Measurements from ENCODE around the gene GABRP.
"Not testable (repeated sequence)": the region's sequence is repeated elsewhere in the genome, so short reads cannot be mapped to it uniquely, and the experiment has no call there.

The GABRP gene, protein sequence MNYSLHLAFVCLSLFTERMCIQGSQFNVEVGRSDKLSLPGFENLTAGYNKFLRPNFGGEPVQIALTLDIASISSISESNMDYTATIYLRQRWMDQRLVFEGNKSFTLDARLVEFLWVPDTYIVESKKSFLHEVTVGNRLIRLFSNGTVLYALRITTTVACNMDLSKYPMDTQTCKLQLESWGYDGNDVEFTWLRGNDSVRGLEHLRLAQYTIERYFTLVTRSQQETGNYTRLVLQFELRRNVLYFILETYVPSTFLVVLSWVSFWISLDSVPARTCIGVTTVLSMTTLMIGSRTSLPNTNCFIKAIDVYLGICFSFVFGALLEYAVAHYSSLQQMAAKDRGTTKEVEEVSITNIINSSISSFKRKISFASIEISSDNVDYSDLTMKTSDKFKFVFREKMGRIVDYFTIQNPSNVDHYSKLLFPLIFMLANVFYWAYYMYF

GRCh38 chr5:170783498-170784247 is at the start of gene GABRP:
TSS of gene GABRP (plus strand) at chr5:170783725. CDS start at chr5:170788616, 4,891 bp downstream.
- DNase-seq, result no peak

GRCh38 chr5:170736966-170737365 is 46.6 kb upstream of the GABRP start:
- DNase-seq, result no peak

GRCh38 chr5:170737591-170737990 is 45.9 kb upstream of the GABRP start:
- no peak for DNase-seq

DNA sequence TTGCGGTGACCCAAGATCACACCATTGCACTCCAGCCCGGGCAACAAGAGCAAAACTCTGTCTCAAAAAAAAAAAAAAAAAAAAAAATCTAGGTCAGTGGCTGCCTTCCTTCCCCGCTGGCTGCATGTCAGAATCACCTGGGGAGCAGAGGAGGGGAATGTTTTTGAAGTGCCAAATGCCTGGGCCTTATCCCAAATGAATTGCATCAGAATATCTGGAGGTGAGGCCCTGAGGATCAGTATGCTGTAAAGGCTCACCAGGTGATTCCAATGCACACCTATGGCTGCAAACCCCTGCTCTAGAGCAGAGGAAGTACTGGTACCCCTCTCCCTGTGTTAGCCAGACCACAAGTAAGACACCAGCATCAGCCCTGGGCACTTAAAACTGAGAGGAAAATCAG is 44.7 kb upstream of the GABRP start:
- DNase-seq, result no peak

- DNase-seq, result no peak
These were observed 44.1 kb upstream of the GABRP start for GRCh38 chr5:170739446-170739845.

- DNase-seq, result no peak
These were observed 42.8 kb upstream of the GABRP start for GRCh38 chr5:170740551-170741205.

- no peak for DNase-seq
These were observed 41.7 kb upstream of the GABRP start for GRCh38 chr5:170741801-170742200.

DNA sequence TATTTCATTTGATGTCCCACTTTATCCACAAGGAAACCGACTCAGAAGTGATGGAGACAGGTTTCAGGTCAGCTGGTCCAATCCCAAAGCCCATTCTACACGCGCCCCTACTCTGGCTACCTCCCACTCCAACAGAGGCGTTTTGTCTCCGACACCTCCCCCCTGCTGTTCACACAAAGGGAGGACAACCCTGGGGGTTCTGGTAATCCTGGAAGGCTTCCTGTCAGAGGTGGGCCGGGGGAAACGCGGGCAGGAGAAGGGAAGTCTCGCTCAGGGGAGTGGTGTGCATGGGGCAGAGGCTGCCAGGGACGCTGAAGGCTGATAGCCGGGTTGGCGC is 39.7 kb upstream of the GABRP start:
- no peak for DNase-seq

DNA sequence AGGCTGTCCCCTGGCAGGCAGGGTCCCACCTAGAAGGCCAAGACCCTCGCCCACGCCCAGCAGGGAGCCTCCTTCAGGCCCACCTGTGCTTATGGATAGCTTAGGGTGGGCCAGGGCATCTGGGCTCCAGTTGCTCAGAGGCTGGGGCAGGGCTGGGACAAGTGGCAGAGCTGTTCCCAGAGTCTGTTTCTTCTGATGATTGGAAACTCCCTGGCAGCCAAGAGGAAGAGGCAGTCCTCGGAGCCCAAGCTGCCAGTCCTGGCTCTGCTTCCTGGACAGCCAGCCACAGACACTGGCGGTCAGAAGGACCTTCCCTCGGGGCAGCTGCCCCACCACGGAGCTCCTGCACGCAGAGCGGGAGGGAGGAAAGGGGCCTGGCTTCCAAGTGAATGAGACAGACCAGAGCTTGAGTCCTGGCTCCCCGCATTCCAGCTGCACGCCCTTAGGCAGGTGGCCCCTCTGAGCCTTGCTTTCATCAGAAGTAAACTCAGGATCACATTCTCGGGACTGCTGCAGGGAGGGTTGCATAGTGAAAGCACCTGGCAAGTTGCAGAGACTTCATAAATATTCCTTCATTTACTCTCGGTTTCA is 37.9 kb upstream of the GABRP start:
- no peak for DNase-seq

DNA sequence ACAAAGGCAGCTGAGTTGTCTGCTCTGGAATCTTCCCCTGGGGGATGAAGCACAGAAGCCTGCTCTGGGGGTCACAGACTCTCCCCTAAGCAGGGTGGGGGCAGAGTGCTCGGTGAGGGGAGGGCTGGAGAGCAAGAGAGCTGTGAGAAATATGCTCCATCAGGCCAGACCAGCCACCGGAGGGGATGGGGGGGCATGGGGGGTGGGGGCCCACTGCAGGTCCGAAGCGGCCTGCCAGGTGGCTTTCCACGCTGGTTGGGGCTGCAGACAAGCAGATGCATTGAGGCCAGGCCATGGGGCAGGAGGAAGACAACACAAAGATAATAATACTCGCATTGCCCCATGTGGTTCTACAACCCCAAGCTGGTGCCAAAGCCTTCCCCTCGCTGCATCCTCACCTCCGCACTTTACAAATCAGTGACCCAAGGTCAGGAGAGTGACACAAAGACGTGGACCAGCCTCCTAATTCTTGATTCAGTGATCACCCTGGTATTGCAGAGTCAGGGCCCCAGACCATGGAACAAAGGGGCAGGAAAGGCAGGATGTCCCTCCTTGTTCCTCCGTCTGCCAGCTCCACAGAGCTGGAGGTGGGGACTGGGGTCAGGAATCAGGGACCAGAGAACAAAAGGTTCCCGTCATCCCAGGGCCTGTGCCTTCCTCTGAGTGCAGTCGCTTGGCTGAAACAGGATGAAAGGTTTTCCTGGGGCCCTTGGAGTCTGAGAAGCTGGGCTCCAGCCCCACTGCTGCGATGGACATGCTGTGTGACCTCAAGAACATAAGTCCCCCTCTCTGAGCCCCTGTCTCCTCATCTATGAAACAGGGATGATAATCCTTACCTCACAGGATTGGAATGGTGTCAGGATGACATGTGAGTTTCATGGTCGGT is 37.2 kb upstream of the GABRP start:
- DNase-seq, result no peak

DNA sequence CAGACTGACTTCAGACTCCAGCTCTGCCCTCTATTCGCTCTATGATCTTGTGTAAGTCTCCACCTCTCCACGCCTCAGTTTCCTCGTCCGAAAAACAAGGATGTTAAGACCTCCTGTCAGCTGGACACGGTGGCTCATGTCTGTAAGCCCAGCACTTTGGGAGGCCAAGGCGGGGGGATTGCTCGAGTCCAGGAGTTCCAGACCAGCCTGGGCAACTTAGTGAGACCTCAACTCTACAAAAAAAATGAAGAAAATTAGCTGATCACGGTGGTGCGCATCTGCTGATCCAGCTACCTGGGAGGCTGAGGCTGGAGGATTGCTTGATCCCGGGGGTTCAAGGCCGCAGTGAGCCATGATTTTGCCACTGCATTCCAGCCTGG is 36.6 kb upstream of the GABRP start:
- no peak for DNase-seq

- no peak for DNase-seq
These were observed 36.2 kb upstream of the GABRP start for GRCh38 chr5:170747357-170747756.

GRCh38 chr5:170747851-170748250 is 35.7 kb upstream of the GABRP start:
- no peak for DNase-seq

- DNase-seq, result no peak
These were observed 34.5 kb upstream of the GABRP start for GRCh38 chr5:170748951-170749471.

GRCh38 chr5:170749911-170750431 is 33.6 kb upstream of the GABRP start:
- DNase-seq, result no peak

DNA sequence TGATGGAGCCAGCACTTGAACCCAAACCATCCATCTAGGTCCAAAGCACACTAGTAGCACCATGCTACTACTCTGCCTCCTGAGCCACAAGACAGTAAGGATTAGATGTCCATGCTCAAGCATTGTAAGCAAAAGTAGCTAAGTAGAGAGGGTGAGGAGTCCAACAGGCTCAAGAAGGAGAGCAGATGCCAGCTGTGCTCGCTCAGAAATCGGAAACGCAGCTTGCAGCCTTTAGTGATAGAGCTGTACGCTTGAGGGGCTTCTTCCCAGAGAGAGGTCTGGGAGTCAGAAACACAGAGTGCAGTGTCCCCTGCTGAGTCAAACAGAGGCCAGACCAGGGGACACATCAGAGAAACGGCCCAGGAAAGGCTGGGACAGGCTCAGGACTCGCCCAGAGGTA is 32.7 kb upstream of the GABRP start:
- no peak for DNase-seq

GRCh38 chr5:170751631-170752030 is 31.9 kb upstream of the GABRP start:
- DNase-seq, result no peak

DNA sequence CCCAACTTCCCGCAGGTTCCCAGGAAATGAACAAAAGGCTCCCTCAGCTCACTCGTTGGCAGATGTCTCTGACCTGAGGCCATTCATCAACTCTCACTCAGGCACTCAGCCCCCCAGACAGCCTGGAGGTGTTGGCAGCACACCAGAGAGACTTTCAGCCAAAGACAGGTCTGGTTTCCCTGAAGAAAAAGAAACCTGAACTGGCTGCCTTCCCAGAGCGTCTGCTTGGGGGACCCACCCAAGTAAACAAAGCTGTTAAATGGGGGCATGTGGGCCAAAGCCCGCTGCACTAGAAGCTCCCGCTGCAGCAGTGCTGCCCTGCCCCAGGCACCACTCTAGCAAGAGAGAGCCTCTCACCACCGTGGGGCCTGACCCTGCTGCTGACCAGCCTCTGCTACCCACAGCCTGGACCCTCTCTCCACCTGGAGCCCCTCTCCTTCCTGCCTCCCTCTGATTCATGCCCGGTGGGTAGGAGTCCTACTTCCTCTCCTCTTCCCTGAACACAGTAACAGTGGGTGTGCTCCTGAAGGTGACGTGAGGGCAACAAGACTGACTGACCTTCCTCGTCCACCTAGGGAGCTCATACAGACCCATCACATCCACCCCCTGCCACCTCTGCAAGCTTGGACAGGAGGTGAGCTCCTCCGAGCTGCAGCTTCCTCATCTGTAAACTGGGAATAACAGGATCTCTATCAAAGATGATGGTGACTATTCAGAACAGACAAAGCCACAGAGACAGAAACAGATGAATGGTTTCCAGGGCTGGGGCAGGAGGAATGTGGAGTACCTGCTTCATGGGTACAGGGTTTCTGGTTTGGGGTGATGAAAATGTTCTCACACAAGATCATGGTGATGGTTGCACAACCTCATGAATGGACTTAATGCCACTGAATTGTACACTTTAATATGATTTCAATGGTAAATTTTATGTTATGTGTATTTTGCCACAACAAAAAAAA is 31.0 kb upstream of the GABRP start:
- no peak for DNase-seq

- DNase-seq, result no peak
These were observed 30.2 kb upstream of the GABRP start for GRCh38 chr5:170753311-170753710.

- not testable (repeated sequence) for DNase-seq
These were observed 29.0 kb upstream of the GABRP start for GRCh38 chr5:170754508-170754907.

Data from CD4-positive, alpha-beta T cell treated with Interleukin-17A for 4 hours (primary cell).